HG02981 (cell line): ENCODE data around the gene RAB7B.

Source experiments
- ATAC-seq: cut with Tn5 transposase; IDR thresholded peaks from one replicate; pipeline ENCODE4 v1.9.1; 2021; ENCODE audit warnings: mild to moderate bottlenecking, moderate library complexity; ENCODE audit not compliant: unreplicated experiment

The RAB7B gene

DNA sequence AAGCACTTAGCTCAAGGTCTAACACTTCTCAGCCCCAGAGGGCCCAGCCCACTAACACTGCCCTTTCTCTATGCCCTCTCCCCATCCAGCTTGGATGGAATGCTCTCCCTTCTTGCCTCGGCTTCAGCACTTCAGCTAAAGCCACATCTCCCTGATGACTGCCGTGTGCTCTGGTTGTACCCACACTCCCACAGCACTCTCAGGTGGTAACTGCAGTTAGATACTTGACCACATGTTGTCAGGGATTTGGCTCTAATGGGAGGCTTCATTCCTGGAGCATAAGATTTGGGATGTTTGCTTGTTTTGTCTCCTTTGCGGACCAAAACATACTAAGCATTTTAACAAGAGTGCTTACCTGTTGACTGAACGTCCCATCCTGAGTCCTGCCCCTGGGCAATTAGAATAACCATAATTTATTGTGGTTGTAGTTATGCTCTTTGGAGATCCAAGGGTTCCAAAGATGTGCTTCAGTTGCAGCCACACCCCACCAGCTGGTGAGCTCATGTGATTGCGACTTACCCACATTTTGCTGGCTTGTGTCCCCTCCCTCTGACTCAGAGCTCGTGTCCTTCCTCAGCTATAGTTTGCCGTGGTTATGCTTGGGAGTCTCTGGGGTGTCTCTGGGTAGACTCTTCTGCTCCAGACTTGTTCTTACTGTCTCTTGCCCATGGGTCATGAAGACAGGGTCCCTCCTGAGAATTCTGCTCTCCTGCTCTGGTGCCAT is 52.2 kb downstream of the RAB7B start:
- ATAC-seq = no peak

DNA sequence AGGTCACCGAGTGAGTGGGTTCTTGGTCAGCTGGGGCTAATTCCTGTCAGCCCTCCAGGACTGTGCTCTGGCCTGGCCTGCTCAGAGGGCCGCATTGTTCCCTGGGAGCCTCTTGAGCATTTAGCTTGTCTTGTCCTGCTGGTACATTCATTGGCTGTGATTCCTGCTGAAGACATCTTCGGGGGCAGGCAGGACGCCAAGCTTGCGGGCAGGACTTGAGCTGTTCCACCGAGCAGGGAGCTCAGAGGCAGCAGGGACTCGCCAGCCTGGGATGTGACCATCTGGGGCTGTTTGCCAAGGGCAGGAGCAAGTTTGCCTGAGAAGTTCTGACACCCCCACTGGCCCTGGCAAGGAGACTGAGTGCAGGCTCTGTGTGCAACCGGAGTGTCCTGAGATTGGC is 52.9 kb downstream of the RAB7B start:
- ATAC-seq = no peak

DNA sequence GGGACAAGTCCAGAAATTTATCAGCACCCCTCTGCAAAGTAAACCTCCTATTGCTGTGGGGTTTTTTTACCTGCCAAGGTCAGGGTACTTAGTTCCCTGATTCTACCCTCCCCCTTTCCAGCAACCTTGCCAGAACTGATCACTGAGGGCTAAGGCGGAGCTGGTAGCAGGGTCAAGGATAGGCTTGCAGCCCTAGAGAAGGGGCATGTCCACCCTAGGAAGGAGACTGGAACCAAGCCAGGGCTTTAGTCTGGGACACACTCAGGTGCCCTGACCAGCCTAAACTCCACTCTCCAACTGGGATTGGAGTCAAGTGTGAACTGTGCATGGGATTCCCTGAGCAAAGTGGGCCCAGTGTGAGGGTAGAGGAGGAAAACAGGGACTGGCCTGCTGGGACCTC is 53.4 kb downstream of the RAB7B start:
- no peak for ATAC-seq

DNA sequence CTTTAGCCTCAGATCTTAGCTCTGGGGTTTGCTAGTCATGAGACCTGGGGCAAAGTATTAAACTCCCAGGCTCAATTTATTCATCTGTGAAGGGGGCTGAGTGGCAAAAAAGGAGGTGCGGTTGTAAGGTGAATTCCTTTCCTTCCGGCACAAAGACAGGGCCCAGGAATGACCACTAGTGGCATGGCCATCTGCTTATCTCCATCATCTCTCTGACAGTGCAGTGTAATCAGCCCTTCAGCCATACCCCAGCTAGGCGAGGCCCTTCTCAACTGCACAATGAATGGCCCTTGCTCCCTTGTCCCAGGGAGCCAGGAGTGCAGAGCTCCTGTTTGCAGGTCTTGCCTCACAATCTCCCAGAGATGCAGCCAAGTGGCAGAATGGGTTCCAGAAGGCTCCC is 54.3 kb downstream of the RAB7B start:
- ATAC-seq = no peak

DNA sequence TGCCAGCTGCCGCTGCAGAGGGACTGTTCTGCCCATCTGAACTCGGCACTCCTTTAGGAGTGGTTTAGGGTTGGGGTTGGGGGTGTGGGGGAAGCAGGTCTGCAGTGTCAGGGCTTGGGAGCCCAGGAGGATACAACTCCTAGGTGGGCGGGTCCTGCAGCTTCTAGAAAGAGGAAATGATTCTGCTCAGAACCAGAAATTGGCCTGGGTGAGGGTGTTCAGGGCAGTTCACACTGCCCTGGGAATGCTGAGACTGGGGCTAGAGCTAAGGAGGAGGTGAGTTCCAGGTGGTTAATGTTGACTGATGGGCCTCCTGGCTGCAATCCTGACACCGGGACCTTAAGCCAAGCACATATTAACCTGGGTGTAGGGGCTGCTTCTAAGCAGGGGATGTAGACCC is 55.2 kb downstream of the RAB7B start:
- ATAC-seq = no peak

DNA sequence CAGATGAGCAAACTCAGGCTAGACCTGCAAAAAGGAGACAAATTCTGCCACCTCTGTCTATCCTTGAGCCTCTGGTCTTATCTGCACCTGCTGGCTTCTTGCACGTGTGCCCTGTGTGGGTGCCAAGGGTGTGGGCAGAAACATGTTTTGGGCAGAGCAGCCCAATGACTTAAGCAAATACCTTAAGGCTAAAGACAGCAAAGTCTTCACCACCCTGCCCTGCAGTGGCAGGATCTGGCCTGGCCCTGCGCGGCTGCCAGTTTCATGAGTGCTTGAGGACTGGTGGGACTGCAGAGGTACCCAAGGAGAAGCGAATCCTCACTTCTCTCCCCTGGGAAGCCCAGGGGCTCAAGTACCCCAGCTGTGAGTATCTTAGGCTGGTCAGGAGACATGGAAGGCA is 56.2 kb downstream of the RAB7B start:
- ATAC-seq = no peak

DNA sequence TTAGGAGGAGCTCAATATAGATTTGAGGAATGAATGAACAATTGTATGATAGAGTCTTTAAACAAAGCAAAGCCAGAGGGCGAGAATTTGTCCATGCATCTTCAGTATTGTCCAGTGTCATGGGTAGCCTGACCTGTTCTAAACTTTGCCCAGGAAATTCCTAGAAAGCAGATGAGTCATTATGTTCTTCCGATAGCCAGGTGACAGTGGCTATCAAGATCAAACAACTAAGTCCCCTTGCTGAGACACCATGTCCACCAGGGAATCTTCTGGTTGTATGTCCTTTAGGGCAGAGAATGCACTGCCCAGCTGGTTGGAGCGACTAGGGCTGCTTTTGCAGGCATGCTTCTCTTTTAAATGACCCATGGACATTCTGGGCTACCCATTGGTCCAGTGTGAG is 58.1 kb downstream of the RAB7B start:
- no peak for ATAC-seq

DNA sequence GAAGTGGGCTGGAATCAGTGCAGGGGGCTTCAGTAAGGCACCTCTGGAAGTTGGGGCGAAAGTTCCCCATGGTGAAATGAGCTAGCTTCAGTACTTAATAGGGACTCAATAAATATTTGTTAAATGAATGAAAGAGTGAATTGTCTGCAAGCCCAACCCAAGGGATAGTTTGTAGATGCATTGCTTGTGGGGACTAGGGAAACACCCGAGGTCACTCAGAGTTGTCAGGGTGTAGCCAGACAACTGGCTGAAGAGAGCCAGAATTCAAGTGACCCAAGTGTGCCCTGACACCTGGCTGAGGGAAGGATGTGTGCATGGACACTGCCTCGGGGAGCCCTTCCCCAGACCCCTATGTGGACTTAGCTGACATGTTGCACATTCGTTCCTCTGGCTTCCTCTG is 58.7 kb downstream of the RAB7B start:
- no peak for ATAC-seq

DNA sequence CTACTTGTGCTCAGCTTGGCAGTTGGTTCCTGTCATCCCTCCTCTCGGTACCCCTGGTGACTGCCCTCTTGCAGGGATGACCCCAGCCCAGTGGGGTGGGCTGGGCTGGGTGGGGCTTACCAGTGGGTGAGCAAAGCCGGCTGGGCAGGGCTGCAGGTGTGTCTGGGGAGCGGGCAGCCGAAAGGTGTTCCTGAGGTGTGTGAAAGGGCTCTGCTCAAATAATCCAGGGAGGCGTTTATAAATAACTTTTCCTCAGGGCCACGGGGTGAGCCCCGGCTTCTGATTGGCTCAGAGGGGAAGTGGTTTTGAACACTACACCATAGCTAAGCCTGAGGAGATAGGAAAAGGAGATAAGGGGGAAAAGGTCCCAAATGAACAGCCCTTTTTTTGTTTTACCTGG is 60.0 kb downstream of the RAB7B start, which contains the start of gene SLC26A9:
TSS of gene SLC26A9 (minus strand) at position 212 of the 400 bp plus-strand sequence. CDS start 7,636 bp downstream, outside the sequence.
- ATAC-seq = no peak

DNA sequence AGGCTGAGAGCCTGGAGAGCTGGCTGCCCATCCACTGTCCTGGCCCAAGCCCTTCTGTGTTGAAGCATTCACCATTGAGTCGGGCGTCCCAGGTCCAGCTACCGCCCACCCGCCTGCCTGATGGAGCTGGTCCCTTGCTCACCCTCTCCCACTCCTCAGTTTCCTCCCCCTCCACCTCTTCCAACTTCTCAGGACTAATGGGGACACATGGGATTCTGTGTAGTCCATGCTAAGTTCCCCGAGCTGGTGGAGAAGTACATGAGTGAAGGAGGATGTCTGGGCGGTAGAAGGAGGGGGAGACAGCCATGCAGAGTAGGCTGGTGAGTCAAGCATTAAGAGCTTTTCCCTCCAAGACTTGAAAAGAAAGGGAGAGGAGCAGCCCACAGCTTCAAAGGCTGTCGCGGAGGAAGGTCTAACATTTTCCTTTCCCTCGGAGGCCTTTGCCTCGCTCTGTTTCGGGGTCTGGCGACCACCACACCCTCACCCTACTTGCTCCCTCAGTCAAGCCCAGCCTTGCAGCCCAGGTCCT is 60.5 kb downstream of the RAB7B start:
- ATAC-seq = no peak

DNA sequence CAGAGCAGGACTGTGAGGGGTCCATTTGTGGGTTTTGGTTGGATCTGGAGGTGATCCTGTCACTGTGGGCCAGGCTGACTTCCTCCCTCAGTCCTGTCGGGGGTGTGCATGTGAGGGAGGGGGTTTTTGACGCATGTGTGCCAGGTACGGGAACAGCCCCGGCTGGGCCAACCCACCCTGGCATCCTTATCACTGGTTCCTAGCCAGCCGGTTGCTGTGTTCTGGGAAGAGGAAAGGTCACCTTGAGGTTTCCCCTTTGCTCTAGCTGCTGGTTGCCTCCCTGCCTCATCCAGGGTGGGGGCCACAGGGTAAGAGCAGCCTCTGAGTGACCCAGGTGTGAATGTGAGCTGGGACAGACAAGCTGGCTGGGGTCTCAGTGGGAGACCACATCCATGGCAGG is 62.5 kb downstream of the RAB7B start:
- no peak for ATAC-seq

DNA sequence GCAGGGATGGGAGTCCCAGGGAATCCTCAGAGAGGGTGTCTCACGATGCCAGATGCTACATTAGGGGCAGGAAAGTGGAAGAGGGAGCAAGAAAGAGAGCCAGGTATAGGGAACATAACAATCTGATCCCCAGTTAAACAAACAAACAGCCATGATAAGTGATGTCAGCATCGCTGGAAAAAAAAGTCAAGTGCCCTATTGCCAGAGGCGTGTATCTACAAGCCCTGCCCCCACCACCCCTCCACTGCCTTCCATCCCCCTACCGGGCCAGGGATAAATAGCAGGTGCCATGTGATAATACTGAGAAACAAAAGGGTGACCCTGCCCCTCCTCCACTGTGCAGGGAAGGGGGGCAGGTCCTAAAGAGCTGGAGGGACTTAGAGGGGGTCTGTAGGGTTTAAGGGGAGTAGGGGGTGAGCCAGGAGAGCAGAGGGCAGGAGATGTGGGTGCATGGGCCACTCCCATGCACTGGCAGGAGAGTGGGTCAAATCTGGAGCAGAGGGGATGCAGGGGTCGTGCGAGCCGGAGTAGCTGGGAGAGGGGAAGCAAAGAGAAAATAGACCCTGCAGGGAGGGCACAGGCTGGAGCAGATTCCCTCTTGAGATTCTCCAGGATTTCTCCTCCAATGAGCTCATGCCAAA is 63.4 kb downstream of the RAB7B start:
- ATAC-seq = no peak

DNA sequence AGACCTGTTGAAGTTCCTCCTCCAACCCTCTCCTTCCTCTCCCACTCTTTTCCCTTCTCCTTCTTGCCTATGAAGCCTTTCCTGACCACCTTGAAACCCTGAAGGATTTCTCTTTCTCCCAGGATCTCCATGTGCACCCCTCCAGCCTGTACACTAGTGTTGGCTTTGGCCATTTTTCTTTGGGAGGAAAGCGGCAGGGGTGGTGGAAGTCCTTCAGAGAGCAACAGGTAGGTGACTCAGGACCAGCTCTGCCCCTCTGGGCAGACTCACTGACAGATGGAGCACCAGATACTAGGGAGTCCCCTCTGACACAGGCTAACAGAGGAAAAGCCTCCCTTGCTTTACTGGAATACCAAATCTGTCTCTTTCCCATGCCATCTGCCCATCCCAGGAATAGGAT is 64.5 kb downstream of the RAB7B start:
- no peak for ATAC-seq

DNA sequence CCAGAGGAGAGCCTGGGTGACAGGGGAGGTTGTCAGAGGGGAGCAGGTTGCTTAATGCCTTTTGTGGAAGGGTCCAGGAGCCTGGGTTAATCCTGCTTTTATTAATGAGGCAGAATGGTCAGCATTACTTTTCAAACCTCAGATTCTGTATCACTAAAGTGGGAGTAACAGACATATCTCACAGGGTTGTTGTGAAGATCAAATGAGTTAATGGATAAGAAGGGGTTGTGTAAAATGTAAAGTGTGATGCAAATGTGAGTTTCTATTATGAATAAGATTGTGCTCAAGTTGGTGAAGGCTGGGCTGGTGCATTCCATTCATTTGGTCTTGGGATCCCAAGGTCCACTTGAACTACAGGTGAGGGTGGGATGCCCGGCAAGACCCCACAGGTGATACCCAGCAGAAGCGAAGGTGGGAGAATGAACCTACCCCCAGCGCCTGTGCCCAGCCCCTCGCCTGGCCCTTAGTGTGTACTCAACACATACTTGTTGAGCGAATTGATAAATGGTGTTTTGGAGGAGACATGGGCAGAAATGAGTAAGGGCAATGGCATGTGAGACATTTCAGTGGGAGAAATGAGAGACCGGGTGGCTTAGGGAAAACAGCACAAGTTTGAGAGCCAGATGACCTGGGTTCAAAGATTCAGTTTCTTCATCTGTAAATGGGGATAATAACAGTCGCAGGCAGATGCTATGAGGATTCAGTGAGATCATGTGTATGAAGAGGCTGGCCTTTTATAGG is 66.2 kb downstream of the RAB7B start:
- no peak for ATAC-seq

DNA sequence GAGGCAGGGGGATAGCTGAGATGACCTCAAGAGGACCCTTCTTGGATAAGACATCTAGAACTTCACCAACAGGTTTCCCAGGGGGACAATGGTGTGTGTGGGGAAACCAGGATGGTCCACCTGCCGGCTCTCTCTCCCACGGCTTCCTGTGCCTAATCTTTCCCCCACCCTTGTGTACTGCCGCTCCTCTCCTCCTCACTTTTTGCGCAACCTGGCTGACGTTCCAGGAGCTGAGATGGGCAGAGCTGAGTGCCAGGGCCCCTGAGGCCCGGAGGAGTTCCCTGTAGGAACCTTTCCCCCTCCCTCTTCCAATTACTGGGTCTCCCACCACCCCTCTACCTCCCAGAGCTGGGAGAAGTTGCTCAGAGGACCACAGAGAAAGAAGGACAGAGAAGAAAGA is 66.9 kb downstream of the RAB7B start:
- ATAC-seq = no peak

DNA sequence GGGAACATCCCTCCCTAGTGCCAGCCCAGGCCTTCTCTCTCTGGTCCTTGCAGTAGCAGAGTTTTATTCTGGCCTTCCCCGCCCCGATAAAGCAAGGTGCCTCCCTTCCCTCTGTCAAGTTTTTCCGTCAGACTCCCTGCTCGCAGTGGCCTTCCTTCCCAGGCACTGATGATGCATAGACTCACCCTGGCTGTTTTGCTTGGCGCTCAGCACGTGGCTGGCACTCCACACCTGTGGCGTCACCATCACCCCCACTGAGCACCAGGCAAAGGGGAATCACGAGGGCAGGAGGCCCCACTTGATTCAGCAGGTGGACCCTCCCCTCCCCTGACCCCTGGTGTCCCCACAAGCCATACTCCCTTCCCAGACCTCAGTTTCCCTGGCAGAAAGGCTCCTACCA is 67.3 kb downstream of the RAB7B start:
- no peak for ATAC-seq

DNA sequence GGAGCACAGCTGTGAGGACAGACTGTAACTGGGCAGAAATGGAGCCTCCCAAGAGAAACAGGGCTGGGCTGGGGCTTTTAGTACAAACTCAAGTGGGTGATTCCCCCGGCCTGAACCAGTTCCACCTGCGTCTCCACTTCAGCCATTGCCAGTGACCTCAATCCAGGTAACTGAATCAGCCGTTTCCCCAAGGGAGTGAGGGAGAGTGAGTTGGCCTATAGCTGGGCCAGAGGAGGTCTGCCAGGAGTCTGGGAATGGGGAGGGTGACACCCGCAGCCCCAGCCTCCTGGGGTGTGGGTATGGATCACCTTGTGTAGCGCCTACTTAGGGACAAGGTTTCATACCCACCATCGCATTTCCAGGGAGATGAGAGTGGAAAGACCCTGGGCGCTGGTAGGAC is 68.4 kb downstream of the RAB7B start:
- ATAC-seq = no peak

DNA sequence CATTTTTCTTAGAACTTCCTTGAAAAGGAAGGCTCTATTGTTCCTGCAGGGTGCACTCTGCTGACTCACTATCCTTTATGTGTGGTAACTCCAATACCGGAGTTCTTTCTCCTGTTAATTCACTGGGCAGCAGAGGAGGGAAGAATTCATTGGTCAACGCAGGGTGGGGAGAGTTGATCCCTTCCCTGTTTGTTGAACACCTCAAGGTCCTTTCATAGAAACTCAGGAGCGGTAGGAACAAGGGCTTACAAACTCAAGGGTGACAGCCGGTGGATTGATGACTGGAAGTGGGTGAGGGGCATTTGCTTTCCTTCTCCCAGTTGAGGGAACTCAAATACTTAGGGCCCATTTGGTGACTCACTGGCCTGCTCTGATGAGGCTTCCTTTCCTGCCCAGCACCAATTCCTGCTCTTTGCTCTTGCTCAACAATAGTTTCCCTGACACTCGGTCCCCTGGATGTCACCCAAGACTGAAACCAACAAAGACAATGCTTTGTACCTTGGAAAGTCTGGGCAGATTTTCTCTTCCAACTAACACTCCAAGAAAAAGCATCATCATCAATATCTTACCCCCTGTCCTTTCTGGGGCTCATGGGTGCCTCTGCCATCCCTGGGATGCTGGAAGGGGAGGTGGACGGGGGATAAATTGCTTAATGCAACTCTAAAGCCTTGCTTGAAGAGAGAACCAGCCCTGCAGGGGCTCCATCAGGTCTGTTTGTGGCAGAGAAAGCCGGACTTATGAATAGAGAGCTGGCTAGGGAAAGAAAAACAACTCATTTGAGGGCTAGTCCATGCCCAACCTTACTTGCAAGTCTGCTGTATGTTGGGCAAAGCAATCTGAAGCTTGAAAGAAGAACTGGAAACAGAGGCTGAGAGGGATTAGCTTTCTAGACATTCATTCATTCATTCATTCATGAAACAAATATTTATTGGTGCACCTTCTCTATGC is 69.2 kb downstream of the RAB7B start:
- ATAC-seq = no peak

DNA sequence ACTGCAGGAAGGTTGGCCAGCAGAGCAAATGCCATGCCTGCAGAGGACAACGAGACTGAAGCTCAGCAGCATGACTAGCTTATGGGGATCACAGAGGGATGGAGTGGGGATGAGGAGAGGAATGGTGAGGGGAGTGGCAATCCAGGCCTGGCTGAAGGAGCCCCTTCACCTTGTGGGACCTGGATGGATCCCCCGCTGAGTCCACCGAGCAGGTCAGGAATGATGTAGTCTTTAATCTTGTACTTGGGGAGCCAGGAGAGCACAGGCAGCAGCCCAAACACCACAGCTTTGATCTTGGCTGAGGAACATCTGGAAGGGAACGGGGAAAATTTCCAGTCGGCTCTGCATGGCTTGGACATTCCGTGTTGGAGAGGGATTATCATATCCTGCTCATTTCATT is 70.4 kb downstream of the RAB7B start:
- no peak for ATAC-seq

DNA sequence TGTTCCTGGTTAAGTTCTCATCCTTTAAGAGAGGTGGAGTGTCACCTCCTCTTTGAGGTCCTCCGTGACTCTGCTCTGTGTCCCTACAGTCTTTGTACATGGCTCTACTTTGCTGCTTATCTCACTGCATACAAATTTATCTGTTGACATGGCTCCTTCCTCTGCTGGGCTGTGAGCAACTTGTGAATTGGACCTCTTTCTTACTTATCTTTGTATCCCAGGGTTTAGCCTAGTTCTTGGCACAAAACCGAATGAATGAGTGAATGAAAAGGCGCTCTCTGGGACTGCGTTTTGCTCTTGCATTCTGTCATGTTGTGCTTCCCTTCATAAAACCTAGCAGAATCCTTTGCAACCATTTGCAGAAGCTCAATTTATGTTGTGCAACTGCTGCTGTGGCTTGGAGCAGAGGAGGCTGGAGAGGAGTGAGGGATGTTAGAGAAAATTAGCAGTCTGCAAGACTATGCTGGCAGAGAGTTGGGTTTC is 72.4 kb downstream of the RAB7B start:
- no peak for ATAC-seq

DNA sequence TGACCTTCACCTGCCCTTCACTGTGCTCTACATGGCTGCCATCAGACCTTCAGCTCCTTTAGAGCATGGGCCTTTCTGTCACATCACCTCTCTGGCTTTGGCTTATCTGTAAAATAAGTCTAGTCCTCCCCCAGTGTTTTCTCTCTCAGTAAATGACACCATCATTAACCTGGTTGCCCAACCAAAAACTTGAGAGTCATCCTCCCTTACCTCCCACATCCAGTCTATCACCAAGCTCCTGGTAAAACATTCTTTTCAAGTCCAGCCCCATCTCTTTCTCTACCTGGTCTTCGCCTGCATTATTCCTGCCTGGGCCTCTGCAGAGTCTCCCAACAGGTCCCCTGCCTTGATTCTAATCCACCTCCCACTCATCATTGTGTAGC is 73.0 kb downstream of the RAB7B start:
- no peak for ATAC-seq
